HCT116 (cell line): ENCODE results near the gene IGSF9B. TPM values are rescaled to one million over a fixed set of nuclear protein-coding genes. Genes with fewer than 3 reads are reported as not detected.

ENCODE experiments used
- ATAC-seq: fragments of 200-7000 bp; cut with Tn5 transposase; 2 replicates; pipeline ENCODE4 v1.9.1; 2020; ENCODE audit warnings: mild to moderate bottlenecking, moderate library complexity
- BruUV-seq: library from RNA; stranded (reverse); fragments of 400-500 nt; replicated peaks from 2 replicates; lab custom pipeline; 2021; lab: Mats Ljungman, UMichigan
- CTCF ChIA-PET: fragments of 300-600 bp; sonication (Branson Sonifier 250); formaldehyde crosslinking; loops from one replicate; lab custom pipeline; 2021; ENCODE audit warnings: antibody characterized with exemption; lab: Charles Lee
- POLR2A ChIA-PET: fragments of 300-600, 350-600 bp; sonication (Branson Sonifier 250); formaldehyde crosslinking; loops from one replicate; lab custom pipeline; 2021; ENCODE audit warnings: antibody characterized with exemption; lab: Charles Lee
- RAD21 ChIA-PET, 2 experiments: fragments of 300-600 bp; sonication (Branson Sonifier 250); formaldehyde crosslinking; loops; one replicate each; lab custom pipeline; 2023; ENCODE audit warnings: low total read pairs in 2 of 2; ENCODE audit not compliant: uncharacterized antibody in 2 of 2, unreplicated experiment in 2 of 2, low non-redundant PET in 1 of 2; lab: Charles Lee
- DNase-seq: peaks from one replicate; pipeline ENCODE4 v3.0.0-alpha.2; 2010; ENCODE audit warnings: low read depth, low spot score
- H2AFZ ChIP-seq: fragments of 200-600 bp; shearing (Covaris generic), sonication (generic); 2 replicates; pipeline ENCODE4 v1.6.1; 2017; ENCODE audit warnings: low read depth, mixed run types, mixed read lengths, antibody characterized with exemption, low read length; ENCODE audit not compliant: poor library complexity, severe bottlenecking
- H3K27ac ChIP-seq: 2 replicates; pipeline ENCODE4 v1.5.1; 2012; ENCODE audit warnings: low read depth, low read length
- H3K27me3 ChIP-seq: fragments of 200-600 bp; sonication (generic); 2 replicates; pipeline ENCODE4 v1.6.1; 2016; ENCODE audit warnings: mixed run types, low read length, mixed read lengths; ENCODE audit not compliant: insufficient read depth
- H3K36me3 ChIP-seq, 2 experiments: fragments of 200-500 bp in 1 of 2; fragments of 200-600 bp in 1 of 2; sonication (Bioruptor generic) in 1 of 2; sonication (generic) in 1 of 2; 2 replicates each; pipeline versions ENCODE4 v1.5.1 to v1.6.1; 2014 to 2016; ENCODE audit warnings: low read length in 2 of 2, inconsistent platforms in 1 of 2, mixed read lengths in 1 of 2, mixed run types in 1 of 2; ENCODE audit not compliant: insufficient read depth in 2 of 2, control insufficient read depth in 1 of 2
- H3K4me1 ChIP-seq, 2 experiments: fragments of 200-600 bp in 1 of 2; sonication (generic) in 1 of 2; 2 replicates each; pipeline versions ENCODE4 v1.5.1 to v1.6.1; 2012 to 2017; ENCODE audit warnings: low read length in 2 of 2, inconsistent platforms in 1 of 2, mild to moderate bottlenecking in 1 of 2, mixed read lengths in 1 of 2, mixed run types in 1 of 2, moderate library complexity in 1 of 2; ENCODE audit not compliant: insufficient read depth in 2 of 2, control insufficient read depth in 1 of 2
- H3K4me2 ChIP-seq: fragments of 200-600 bp; sonication (generic); 2 replicates; pipeline ENCODE4 v1.6.1; 2017; ENCODE audit warnings: mixed run types, low read length, mixed read lengths
- H3K4me3 ChIP-seq, 2 experiments: fragments of 200-600 bp in 1 of 2; sonication (generic) in 1 of 2; replicated peaks in 1 of 2; 2 replicates each; pipeline ENCODE4 v1.5.1; 2011 to 2016; ENCODE audit warnings: low read length in 2 of 2, control low read depth in 1 of 2, low read depth in 1 of 2, mild to moderate bottlenecking in 1 of 2, mixed read lengths in 1 of 2, mixed run types in 1 of 2
- H3K79me2 ChIP-seq: fragments of 200-600 bp; sonication (generic); 2 replicates; pipeline ENCODE4 v1.6.1; 2017; ENCODE audit warnings: mild to moderate bottlenecking, mixed run types, low read length, moderate library complexity, mixed read lengths; ENCODE audit not compliant: insufficient read depth
- H3K9ac ChIP-seq: fragments of 200-600 bp; sonication (generic); 2 replicates; pipeline ENCODE4 v1.6.1; 2016; ENCODE audit warnings: low read length, mixed read lengths
- H3K9me2 ChIP-seq: fragments of 200-600 bp; sonication (generic), shearing (Covaris generic); 2 replicates; pipeline ENCODE4 v1.6.1; 2017; ENCODE audit warnings: mixed run types, mild to moderate bottlenecking, moderate library complexity; ENCODE audit not compliant: insufficient read depth
- H3K9me3 ChIP-seq, 2 experiments: fragments of 200-500 bp in 1 of 2; fragments of 200-600 bp in 1 of 2; sonication (Bioruptor generic) in 1 of 2; sonication (generic) in 1 of 2; 2 replicates each; pipeline ENCODE4 v1.6.1; 2014 to 2017; ENCODE audit warnings: low read length in 2 of 2, mixed read lengths in 2 of 2, inconsistent platforms in 1 of 2, low read depth in 1 of 2, mild to moderate bottlenecking in 1 of 2, mixed run types in 1 of 2, moderate library complexity in 1 of 2; ENCODE audit not compliant: control insufficient read depth in 1 of 2, insufficient read depth in 1 of 2
- H4K20me1 ChIP-seq: fragments of 200-600 bp; sonication (generic), shearing (Covaris generic); 2 replicates; pipeline ENCODE4 v1.6.1; 2017; ENCODE audit warnings: mixed run types, mild to moderate bottlenecking, moderate library complexity; ENCODE audit not compliant: insufficient read depth
- CEBPB ChIP-seq: IDR thresholded peaks from 2 replicates; pipeline ENCODE4 v1.6.1; 2012; ENCODE audit warnings: low read depth
- EGR1 ChIP-seq: IDR thresholded peaks from 2 replicates; pipeline ENCODE4 v1.6.1; 2012; ENCODE audit warnings: low read depth
- EZH2 ChIP-seq: fragments of 200-600 bp; sonication (generic); IDR thresholded peaks from 2 replicates; pipeline ENCODE4 v1.6.1; 2017; ENCODE audit warnings: antibody characterized with exemption, mixed run types
- EZH2phosphoT487 ChIP-seq: fragments of 200-600 bp; IDR thresholded peaks from 2 replicates; pipeline ENCODE4 v1.6.1; 2018; ENCODE audit warnings: antibody characterized with exemption, borderline replicate concordance
- JUND ChIP-seq: IDR thresholded peaks from 2 replicates; pipeline ENCODE4 v1.6.1; 2012
- POLR2A ChIP-seq: IDR thresholded peaks from 2 replicates; pipeline ENCODE4 v1.7.0; 2011; ENCODE audit warnings: borderline replicate concordance; ENCODE audit not compliant: insufficient read depth, insufficient read length; ENCODE audit errors: extremely low read depth
- POLR2AphosphoS5 ChIP-seq: IDR thresholded peaks from 2 replicates; pipeline ENCODE4 v1.6.1; 2011; ENCODE audit warnings: mild to moderate bottlenecking, low read depth, low read length, moderate library complexity
- RAD21 ChIP-seq: IDR thresholded peaks from 2 replicates; pipeline ENCODE4 v1.6.1; 2012; ENCODE audit warnings: low read depth, mild to moderate bottlenecking
- SIN3A ChIP-seq: IDR thresholded peaks from 2 replicates; pipeline ENCODE4 v1.6.1; 2012; ENCODE audit warnings: low read depth
- SRF ChIP-seq: IDR thresholded peaks from 2 replicates; pipeline ENCODE4 v1.6.1; 2012; ENCODE audit warnings: low read depth
- TCF7L2 ChIP-seq: IDR thresholded peaks from 2 replicates; pipeline ENCODE4 v1.7.0; 2011; ENCODE audit warnings: borderline replicate concordance, inconsistent platforms; ENCODE audit not compliant: insufficient read depth, insufficient read length; ENCODE audit errors: extremely low read depth
- YY1 ChIP-seq: IDR thresholded peaks from 2 replicates; pipeline ENCODE4 v1.6.1; 2011; ENCODE audit warnings: low read length, low read depth, moderate library complexity, mild to moderate bottlenecking; ENCODE audit not compliant: insufficient replicate concordance; ENCODE audit errors: extremely low read depth
- ZFX ChIP-seq: fragments of 450-650 bp; IDR thresholded peaks from 2 replicates; pipeline ENCODE4 v1.6.1; 2017
- ZNF274 ChIP-seq: fragments of 200-500 bp; sonication (Bioruptor generic); IDR thresholded peaks from 2 replicates; pipeline ENCODE4 v1.6.1; 2014; ENCODE audit warnings: mild to moderate bottlenecking, low read depth, low read length, inconsistent platforms
- intact Hi-C: fragments of 100-400 bp; cut with micrococcal nuclease; formaldehyde crosslinking; loops from 2 replicates; pipeline ENCODE4 v1.10.0; 2022
- total RNA-seq: library from RNA; stranded (reverse); gene quantifications from one replicate; pipeline ENCODE4 v1.2.1, GENCODE V29; 2021; ENCODE audit not compliant: unreplicated experiment
- TF ChIP-seq, protein P1 (sequence below): IDR thresholded peaks from 2 replicates; pipeline ENCODE4 v1.6.1; 2012
- TF ChIP-seq, protein P2 (sequence below): IDR thresholded peaks from 2 replicates; pipeline ENCODE4 v1.6.1; 2011; ENCODE audit warnings: mild to moderate bottlenecking, low read length, moderate library complexity; ENCODE audit not compliant: insufficient replicate concordance; ENCODE audit errors: extremely low read depth

The IGSF9B gene
- total RNA-seq, 1 experiment from 2014 or later = 12.4 TPM

DNA sequence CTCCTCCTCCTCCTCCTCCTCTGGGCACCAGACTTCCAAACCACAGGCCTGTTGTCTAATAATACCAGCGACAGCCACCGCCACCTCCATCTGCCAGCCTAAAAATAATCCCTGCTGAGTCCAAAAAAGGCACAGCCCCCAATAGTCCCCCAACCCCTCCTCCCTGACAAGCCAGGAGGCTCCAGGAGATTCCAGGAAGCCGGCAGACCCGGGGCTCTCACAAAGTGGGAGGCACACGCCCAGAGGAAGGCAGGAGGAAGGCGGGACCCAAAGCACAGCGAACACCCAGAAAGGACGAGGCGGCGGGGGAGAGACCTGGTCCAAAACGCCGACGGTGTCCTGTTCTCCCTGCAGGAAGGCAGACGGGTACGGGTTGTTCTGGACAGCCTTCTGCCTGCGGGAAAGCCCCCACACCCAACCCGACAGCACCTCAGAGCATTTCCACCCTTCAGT, 5.9 kb downstream of the IGSF9B start:
- Histone ChIP-seq H2AFZ (no peak overlapping the region), H4K20me1 (no peaks in the 10 kb centered on the region), H3K4me2 (no peak overlapping the region), H3K9ac (no peak overlapping the region), H3K79me2 (peaks cover 12% of the 10 kb centered on the region), H3K27ac (no peak overlapping the region), H3K27me3 (no peaks in the 10 kb centered on the region), H3K4me1 (peaks cover under 1 to 29% of the 10 kb centered on the region in 2 experiments; a peak in 2 of 4 replicates), H3K9me2 (no peaks in the 10 kb centered on the region), H3K9me3 (no peaks in the 10 kb centered on the region), H3K36me3 (no peaks in the 10 kb centered on the region; a peak in 1 of 4 replicates), H3K4me3 (no peak overlapping the region)
- no peak for TF ChIP-seq EZH2phosphoT487
- TF ChIP-seq, protein P1, sequence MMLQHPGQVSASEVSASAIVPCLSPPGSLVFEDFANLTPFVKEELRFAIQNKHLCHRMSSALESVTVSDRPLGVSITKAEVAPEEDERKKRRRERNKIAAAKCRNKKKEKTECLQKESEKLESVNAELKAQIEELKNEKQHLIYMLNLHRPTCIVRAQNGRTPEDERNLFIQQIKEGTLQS = no peak
- TF ChIP-seq JUND = no peak
- intact Hi-C loops = no loop called here
- DNase-seq (no peak), ATAC-seq (no peak)
- no TSS peak for BruUV-seq
- POLR2A ChIA-PET = no interaction called here
- RAD21 ChIA-PET = no interaction called here
- CTCF ChIA-PET = no interaction called here

DNA sequence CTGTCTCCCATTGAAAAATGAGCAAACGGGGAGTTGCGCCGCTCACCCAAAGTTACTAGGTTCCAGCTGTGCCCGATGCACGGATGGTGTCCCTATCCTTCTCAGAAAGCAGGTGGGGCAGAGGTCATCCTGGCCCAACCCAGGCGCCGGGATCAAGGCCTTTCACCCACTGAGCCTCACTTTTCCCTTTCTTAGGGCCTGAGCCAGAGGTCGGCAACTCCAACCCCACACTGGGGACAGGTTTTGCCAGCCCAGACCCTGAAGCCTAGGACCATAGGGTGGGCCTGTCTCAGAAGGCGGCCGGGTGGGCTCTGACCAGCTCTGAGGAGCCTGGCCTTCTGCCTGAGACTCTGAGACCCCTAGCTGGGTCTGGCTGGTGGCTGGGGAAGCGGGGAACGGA, 6.3 kb downstream of the IGSF9B start:
- DNase-seq (no peak), ATAC-seq (no peak)
- Histone ChIP-seq H3K4me2 (no peak overlapping the region), H3K27ac (no peak overlapping the region), H3K36me3 (no peaks in the 10 kb centered on the region; a peak in 1 of 4 replicates), H2AFZ (no peak overlapping the region), H3K9me2 (no peaks in the 10 kb centered on the region), H3K9me3 (no peaks in the 10 kb centered on the region), H3K27me3 (no peaks in the 10 kb centered on the region), H3K4me3 (no peak overlapping the region), H4K20me1 (no peaks in the 10 kb centered on the region), H3K4me1 (peaks cover 5 to 33% of the 10 kb centered on the region in 2 experiments; a peak in 3 of 4 replicates), H3K79me2 (peaks cover 12% of the 10 kb centered on the region), H3K9ac (no peak overlapping the region)
- no TSS peak for BruUV-seq
- no peak for TF ChIP-seq CEBPB
- no peak for TF ChIP-seq SRF
- no peak for TF ChIP-seq ZFX
- no peak for TF ChIP-seq POLR2A
- no peak for TF ChIP-seq JUND
- no peak for TF ChIP-seq TCF7L2
- TF ChIP-seq, protein P2, sequence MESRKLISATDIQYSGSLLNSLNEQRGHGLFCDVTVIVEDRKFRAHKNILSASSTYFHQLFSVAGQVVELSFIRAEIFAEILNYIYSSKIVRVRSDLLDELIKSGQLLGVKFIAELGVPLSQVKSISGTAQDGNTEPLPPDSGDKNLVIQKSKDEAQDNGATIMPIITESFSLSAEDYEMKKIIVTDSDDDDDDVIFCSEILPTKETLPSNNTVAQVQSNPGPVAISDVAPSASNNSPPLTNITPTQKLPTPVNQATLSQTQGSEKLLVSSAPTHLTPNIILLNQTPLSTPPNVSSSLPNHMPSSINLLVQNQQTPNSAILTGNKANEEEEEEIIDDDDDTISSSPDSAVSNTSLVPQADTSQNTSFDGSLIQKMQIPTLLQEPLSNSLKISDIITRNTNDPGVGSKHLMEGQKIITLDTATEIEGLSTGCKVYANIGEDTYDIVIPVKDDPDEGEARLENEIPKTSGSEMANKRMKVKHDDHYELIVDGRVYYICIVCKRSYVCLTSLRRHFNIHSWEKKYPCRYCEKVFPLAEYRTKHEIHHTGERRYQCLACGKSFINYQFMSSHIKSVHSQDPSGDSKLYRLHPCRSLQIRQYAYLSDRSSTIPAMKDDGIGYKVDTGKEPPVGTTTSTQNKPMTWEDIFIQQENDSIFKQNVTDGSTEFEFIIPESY = no peak
- no peak for TF ChIP-seq EZH2phosphoT487
- TF ChIP-seq ZNF274 = no peak
- no peak for TF ChIP-seq POLR2AphosphoS5
- no peak for TF ChIP-seq SIN3A
- TF ChIP-seq YY1 = no peak
- no peak for TF ChIP-seq RAD21
- TF ChIP-seq EZH2 = no peak
- TF ChIP-seq EGR1 = no peak
- RAD21 ChIA-PET = no interaction called here
- CTCF ChIA-PET = no interaction called here
- intact Hi-C loops = no loop called here
- POLR2A ChIA-PET = no interaction called here
